Activated CD8-positive, alpha-beta memory T cell treated with anti-CD3 and anti-CD28 coated beads, Interleukin-2, amount 50 U/mL, for 4 hours (primary cell): ENCODE data around the gene ZDHHC19.
"Not testable (repeated sequence)": the region's sequence is repeated elsewhere in the genome, so short reads cannot be mapped to it uniquely, and the experiment has no call there.

Source experiments
- DNase-seq: peaks from one replicate; pipeline ENCODE4 v3.0.0-alpha.2; 2020

The ZDHHC19 gene

DNA sequence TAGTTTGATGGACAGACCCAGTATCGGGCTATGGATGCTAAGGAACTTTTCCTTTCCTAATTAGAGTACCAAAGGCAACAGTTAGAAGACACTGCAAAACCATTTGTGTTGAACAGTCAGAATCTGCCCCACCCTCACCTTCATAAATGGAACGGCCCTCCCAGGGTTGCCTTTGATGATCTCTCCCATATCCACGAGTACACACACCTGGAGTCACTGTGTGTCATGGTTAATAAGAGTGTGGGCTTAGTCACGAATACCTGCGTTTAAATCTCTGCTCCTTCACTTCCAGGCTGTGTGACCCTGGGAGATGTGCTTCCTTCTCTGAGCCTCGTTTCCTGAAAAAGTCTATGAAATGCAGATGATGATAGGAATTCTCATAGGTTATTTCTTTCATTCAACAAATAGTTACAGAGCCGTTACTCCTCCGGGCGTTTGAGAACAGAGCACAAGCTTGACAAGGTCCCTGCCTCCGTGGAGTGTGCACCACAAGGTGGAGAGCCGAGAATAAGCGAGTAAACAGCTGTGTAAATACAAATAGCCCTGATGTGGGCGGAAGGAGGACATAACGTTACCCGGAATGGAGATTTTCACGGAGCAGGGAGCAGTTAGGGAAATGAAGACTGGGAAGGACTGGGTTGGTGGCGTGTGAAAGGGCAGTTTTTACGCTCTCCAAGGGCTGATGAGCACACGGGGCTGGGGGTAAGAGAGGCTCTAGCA lies 11.8 kb upstream of the ZDHHC19 start:
- no peak for DNase-seq

DNA sequence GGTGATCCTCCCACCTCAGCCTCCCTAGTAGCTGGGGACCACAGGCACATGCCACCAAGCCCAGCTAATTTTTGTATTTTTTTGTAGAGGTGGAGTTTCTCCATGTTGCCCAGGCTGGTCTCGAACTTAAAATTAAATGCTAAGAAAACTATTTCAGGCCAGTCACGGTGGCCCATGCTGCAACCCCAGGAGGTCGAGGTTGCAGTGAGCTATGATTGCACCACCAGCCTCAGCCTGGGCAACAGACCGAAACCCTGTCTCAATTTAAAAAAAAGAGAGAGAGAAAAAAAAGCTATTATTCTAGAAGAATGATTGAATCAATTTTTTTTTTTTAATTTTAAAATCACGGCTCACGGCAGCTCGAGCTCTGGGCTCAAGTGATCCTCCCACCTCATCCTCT lies 9.8 kb upstream of the ZDHHC19 start:
- DNase-seq, result no peak

DNA sequence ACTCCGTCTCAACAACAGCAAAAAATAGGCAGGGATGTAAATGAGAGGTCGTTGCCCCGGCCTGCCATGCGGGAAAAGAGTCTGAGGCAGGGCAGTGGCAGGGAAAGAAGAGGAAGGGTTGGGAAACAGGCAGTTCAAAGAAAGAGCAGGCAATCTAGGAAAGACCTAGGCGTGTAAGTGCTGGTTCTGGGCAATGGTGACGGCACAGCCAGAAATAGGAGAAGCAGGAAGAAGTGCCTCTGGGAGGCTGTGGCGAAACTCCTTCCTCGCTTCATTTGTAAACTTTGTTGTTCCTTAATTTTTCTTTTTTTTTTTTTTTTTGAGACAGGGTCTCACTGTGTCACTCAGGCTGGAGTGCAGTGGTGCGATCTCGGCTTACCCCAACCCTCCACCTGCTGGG lies 9.4 kb upstream of the ZDHHC19 start:
- DNase-seq, result no peak

DNA sequence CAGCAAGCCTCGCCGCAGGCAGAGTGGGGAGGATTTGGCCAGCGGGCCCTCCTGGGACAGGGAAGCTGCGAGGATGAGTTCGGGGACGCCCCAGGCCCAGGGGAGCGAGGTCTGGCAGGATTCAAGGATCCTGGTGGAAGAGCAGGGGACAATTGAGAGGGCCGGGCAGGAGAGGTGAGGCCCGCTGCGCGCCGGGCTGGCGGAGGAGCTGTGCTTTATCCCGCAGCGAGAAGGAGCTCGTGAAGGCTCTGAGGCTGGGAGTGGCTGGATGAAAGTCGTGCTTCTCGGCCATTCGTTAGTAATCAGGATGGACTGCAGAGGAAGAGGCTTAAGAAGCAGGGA lies 8.7 kb upstream of the ZDHHC19 start:
- DNase-seq, result no peak

DNA sequence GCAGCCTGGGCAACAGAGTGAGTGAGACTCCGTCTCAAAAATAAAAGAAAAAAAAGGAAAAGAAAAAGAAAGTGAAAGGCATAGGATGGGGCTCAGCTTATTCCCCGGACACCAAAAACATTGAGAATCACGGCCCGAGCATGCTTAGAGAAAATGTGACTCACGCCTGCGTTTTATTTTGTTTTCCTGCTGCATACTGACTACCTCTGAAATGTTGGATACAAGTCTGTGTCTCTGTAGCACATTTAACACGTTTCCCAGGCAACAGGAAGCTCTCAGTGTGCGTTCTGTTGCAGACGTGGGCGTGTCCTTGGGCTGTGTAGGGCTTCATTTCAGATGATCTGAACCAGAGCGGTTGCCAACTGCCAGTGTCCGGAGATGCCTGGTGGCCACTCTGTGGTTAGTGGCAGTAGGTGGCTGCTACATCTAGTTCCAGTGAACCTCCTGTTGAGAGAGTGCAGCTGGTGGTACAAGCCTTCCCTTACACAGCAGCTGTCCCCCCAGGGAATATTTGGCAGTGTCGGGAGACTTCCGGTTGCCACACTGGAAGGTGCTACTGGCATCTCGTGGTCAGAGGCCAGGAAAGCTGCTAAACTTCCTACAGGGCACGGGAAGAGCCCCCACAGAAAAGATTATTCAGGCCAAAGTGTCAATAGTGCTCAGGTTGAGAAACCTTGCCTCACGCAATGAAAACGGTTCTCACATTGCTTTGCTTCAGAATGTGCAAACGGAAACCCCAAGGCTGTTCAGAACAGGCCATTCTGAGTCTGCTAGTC lies 8.2 kb upstream of the ZDHHC19 start:
- peak; percentile 59 for DNase-seq

DNA sequence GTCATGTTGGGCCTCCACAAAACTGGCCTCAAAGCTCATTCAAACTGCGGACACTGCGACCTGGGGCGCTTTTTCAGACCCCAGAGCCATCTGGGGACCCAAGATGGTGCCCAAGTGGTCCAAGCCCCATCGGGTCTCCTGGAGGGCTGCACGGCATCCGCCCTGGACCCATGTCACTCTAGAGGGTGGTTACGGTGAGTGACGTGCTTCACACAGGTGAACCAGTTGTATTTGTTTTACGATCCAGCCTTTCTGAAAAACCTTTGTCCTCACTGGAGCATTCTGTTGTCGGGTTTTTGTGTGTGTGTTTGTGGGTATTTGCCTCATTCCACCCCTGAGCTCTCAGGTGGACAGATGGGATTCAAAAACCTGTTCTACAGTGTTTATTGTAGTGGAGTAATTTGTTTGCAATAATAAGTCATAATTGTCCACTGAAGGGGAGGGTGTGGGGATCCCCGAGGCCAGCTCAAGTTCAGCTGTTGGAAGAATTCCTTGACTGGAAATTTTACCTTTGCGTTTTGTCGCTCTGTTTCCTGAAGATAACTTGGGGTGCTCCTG lies 7.0 kb upstream of the ZDHHC19 start:
- no peak for DNase-seq

DNA sequence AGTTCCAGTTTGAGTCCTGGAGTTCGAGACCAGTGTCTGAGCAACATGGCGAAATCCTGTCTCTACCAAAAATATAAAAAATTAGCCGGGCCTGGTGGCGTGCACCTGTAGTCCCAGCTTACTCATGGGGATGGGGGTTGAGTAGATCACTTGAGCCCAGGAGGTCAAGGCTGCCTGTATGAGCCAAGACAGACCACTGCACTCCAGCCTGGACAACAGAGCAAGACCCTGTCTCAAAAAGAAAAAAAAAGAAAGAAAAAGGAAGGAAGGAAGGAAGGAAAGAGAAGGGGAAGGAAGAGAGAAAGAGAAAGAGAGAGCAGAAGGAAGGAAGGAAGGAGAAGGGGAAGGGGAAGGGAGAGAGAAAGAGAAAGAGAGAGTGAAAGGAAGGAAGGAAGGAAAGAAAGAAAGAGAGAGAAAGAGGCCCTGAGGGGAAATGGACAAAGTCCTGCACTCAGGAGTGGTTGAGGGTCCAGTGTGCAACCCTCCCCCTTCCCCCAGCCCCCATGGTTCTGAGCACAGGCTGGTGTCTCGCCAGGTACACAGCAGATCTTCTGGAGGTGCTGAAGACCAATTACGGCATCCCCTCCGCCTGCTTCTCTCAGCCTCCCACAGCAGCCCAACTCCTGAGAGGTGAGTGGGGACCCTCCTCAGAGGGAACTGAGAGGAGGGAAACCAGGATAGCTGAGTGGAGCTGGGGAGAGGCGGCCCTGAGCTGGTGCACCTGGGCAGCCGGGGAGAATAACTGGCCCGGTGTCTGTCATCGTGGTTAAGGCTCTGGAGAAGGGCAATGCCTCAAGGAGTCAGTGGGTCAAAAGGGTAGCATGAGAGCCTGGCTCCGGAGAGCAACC lies 6.3 kb upstream of the ZDHHC19 start:
- DNase-seq, result no peak

DNA sequence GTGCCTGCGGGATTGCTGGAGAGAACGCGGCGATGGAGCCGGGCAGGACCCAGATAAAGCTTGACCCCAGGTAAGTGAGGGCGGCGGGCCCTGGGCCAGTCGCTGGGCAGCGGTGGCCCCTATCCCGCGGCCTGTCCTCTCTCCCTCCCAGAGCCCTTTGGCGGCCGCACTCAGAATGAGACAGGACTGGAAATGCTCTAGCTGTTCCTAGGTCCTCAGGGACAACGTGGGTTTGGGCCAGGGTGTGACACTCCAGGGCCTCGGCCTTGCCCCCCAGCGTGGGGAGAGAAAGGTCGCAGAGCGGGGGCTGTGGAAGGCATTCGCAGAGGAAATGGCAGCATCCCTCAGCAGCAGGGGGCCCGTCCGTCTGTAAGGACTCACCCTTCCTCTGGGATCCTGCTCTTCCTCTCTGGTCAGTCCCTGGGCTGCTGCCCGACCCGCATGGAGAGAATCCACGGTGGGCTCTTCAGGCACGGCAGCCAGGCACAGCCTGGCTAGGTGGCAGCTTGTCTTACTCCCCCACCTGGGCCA lies 5.5 kb upstream of the ZDHHC19 start:
- DNase-seq, result no peak

DNA sequence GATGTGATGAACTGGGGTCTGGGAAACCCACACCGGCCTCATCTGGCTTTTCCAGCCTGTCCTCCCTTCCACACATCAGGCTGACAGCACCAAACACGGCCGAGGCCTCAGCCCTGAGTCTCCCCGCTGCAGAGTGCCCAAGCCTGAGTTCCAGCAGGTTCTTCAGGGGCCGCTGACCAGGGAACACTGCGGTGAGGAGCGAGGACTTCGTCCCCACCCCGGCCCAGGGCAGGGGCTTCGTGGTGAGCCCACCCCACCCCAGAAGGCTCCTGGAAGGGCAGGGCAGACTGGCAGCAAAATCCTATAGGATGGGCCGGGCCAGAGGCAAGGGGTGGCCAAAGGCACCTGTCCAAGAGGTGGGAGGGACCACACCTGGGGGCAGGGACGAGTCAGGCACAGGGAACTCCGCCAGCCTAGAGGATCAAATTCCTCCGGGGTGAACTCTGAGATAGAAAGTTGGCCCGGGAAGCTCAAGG lies 4.9 kb upstream of the ZDHHC19 start, which contains the start of gene SLC51A:
Gene SLC51A, plus strand, starts transcription at position 446 of the 476 bp plus-strand sequence. CDS start 179 bp downstream, outside the sequence.
- no peak for DNase-seq

DNA sequence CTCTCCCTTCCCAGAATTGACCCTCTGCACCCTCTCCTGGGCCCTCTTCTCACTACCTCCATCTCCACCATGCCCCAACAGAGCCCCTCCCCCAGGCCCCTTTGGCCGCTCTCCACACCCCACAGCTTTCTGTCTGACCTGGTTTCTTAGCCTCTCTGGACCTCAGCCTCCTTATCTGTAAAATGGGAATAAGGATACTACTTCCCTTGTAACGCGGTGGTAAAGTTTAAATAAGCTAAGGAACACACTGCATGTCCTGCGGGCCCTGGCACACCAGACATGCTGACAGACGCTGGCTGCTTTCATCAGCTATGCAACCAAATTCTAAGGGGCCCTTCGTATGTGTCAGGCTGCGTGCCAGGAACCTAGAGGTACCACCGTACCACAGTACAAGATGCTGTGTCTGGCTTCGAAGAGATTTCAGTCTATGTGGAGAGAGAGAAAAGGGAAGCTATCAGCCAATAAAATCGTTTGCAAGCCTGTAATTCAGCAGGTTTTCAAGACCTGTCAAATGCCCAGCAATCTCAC lies 4.4 kb upstream of the ZDHHC19 start:
- no peak for DNase-seq

DNA sequence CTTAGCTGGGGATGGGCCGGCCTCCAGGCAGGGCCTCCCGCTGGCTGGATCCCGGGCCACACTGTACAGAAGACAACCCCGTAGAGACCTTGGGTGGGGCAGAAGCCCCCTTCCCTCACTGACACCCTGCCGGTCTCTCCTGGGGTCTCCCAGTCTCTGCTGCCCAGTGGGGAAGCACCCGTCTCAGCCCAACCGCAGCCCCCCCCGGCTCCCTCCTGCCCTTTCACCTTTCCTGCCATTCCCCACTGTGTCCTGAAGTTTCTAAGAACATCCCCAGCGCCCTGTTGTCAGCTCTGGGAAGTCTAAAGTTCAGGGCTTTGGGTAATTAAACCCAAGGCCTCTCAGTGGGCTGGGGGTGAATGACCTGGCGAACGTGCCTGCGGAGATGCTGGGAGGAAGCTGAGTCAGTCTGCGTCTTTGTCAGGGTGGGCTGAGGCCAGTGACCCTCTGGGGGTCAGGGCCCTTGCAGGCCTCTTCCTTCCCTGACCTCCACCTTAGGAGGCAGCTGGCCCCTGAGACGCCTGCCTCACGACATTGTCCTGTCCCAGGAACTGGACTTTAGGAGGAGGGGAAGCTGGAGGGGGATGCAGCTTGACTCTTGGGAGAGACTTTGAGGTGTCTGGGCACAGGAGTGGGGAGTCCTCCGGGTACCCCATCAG lies 3.7 kb upstream of the ZDHHC19 start:
- DNase-seq, result no peak

DNA sequence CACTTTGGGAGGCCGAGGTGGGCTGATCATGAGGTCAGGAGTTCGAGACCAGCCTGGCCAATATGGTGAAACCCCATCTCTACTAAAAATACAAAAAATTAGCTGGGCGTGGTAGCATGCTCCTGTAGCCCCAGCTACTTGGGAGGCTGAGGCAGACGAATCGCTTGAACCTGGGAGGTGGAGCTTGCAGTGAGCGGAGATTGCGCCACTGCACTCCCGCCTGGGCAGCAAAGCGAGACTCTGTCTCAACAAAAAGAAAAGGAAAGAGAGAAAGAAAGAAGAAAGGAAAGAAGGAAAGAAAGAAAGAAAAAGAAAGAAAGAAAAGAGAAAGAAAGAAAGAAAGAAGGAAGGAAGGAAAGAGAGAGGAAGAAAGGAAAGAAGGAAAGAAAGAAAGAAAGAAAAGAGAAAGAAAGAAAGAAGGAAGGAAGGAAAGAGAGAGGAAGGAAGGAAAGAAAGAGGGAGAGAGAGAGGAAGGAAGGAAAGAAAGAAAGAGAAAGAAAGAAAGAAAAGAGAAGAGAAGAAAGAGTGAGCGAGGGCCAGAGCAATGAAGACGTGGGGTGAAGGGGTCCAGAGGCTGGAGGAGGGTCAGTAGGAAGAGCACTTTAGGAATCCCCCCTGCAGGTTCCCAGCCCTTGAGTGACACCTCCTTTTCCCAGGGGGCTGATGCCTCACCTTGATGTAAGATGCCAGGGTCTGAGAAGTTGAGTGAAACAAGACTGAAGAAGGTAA lies 1.1 kb downstream of the ZDHHC19 start:
- not testable (repeated sequence) for DNase-seq

DNA sequence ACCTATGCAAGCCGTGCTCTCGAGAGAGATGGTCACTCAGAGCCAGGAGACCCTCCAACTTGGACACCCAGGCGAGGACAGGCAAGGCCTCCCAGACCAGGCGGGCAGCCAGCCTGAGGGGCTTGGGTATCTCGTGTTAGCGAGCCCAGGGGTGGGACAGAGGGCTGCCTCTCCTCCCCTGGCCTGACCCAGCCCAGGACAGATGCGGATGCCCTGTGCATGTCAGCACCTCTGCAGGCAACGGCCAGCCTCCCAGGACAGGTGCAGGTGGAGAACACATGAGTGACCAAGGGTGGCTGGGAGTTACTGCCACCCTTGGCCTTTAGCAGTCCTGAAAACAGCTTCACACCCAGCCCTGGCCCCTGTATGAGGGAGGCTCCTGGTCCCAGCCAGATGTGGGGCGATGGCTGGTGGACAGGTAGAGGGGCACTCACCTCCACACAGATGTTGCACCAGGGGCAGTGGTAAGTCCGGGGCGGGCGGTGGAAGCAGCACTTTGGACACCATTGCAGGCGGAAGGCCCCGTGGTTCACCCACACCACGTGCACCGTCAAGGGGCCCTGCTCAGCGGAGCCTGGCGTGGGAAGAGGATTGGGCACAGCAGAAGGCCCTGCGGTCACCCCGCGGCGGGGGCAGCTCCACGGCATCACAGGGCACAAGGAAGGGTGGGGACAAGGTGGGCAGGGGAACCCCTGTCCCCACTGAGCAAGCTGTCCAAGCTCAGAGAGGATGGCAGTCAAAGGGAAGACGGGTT lies 2.1 kb downstream of the ZDHHC19 start:
- DNase-seq, result no peak

DNA sequence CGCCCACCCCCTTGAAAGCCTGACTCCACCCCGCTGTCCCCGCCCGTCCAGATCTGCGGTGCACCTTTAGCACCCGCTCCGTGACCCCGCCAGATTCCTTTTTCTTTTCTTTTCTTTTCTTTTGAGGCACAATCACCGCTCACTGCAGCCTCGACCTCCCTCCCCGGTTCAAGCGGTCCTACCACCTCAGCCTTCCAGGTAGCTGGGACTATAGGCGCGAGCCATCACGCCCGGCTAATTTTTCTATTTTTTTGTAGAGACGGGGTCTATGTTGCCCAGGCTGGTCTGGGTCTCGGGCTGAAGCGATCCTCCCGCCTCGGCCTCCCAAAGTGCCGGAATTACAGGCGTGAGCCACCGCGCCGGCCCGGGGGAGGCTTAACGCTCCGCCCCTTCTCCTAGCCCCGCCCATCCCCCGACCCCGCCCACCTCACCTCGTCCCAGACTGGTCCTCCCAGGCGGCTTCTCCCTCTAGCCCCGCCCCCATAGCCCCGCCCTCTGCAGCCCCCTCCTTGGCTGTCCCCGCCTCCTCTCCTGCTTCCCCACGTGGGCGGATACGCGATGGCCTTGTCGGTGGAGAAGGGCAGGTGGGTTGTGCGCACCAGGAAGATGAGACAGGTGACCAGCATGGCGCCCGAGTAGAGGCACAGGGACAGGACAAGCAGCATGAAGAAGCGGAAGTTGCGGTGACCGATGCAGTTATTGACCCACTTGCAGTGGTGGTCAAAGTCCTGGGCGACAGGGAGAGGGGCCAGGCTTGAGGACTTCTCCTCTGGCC lies 3.2 kb downstream of the ZDHHC19 start:
- DNase-seq, result peak; percentile 54

DNA sequence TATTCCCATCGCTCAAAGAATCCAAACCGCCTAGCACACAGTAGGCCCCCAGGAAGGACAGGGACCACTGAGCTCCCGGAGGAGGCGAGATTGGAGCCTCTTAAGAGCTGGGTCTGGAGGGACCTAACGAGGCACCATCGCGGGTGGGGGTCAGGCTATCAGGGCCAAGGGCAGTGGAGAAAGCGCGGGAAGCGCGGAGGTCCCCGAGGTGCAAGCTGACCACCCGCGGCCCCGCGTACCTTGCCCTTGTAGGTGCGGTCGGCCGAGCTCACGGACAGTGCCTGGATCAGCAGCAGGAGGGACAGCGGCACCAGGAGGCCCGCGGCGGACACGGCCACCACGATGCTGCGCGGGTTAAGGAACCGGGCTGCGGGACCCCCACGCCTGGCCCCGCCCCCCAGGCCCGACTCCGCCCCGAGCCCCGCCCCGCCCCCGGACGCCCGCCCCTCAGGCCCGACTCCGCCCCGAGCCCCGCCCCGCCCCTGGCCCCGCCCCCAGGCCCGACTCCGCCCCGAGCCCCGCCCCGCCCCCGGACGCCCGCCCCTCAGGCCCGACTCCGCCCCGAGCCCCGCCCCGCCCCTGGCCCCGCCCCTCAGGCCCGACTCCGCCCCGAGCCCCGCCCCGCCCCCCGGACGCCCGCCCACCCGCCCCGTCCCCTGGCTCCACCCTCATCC lies 3.9 kb downstream of the ZDHHC19 start:
- DNase-seq, result no peak

DNA sequence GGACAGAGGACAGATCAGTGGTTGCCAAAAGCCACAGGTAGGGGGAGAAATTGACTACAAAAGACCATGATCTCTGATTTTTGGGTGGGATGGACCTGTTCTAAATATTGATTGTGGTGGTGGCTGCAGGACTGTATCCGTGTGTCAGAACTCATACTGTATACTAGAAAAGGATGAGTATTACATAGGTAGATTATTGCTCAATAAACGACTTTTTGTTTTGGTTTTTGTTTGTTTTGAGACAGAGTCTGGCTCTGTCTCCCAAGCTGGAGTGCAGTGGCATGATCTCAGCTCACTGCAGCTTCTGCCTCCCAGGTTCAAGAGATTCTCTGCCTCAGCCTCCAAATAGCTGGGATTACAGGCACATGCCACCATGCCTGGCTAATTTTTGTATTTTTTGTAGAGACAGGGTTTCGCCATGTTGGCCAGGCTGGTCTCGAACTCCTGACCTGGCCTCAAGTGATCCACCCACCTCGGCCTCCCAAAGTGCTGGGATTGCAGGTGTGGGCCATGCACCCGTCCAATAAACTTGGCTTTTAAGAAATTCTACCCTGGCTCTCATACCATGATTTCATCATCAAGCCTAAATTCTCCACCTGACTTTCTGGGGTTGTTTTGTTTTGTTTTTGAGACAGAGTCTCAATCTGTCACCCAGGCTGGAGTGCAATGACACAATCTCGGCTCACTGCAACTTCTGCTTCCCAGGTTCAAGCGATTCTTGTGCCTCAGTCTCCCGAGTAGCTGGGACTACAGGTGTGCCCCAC lies 5.6 kb downstream of the ZDHHC19 start:
- DNase-seq, result not testable (repeated sequence)

DNA sequence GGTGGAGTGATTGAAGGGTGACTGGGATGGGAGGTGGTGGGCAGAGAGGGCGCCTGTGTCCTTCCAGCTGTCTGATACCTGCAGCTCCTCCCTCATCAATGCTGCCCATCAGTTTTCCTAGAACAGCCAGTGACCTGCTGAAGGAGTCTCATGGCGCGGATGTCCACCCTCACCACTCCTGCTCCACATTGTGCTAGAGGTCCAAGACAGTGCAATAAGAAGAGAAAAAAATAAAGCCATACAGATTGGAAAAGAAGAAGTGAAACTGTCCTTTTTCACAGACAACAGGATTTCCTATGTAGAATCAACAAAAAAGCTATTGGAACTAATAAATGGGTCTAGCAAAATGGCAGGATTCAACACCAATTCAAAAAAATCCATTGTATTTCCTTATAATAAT lies 7.4 kb downstream of the ZDHHC19 start:
- no peak for DNase-seq

DNA sequence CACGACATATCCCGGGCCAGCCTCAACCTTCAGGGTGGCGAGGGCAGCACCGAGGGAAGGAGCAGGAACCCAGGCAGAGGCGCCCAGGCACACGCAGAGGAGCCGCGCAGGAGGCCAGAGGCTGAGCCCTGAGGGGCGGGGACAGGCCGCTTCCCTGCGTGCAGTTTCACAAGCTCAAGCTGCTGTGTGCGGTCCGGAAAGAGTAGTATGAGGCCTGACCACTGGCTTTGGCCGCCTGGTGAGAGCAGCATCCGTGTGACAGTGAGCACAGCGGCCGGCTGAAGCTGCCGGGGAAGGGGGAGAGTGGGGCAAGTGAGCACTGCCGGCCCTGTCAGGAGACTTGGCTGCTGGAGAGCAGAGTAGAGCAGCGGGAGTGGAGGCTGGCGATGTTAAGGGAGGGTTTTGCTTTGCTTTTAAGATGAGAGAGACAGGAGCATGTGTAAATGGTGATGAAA lies 8.7 kb downstream of the ZDHHC19 start:
- no peak for DNase-seq
